IPS DF 19.7 (cell line): ENCODE measurements around the gene TRIM75.
"Not testable (repeated sequence)": the region's sequence is repeated elsewhere in the genome, so short reads cannot be mapped to it uniquely, and the experiment has no call there.

ENCODE experiments used
- DNase-seq: peaks from one replicate; pipeline ENCODE4 v3.0.0-alpha.2; 2013; ENCODE audit warnings: low read depth, low spot score

Gene TRIM75

GRCh38 chr4:165077034-165077578 lies 23.4 kb downstream of the TRIM75 start:
- no peak for DNase-seq

GRCh38 chr4:165079476-165079875 lies 25.8 kb downstream of the TRIM75 start:
- no peak for DNase-seq

GRCh38 chr4:165084787-165085186 lies 31.1 kb downstream of the TRIM75 start:
- DNase-seq = not testable (repeated sequence)

DNA sequence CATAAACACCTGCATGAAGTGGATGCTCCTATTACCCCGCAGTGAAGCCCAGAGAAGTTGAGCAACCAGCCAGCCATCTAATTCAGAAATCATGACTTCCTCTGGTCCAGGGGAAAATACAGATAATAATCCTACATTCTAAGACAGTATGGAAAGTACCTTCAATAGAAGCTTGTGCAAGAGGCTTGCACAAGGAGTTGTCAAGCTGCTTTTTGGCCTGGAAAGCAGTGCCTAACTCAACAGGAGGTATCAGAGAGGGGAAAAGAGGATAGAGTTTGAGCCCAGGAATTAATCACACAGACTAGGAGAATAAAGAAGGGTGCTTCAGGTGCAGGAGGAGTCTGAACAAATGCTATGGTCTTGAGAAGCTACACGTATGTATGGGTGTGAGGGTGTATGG lies 32.3 kb downstream of the TRIM75 start:
- no peak for DNase-seq

DNA sequence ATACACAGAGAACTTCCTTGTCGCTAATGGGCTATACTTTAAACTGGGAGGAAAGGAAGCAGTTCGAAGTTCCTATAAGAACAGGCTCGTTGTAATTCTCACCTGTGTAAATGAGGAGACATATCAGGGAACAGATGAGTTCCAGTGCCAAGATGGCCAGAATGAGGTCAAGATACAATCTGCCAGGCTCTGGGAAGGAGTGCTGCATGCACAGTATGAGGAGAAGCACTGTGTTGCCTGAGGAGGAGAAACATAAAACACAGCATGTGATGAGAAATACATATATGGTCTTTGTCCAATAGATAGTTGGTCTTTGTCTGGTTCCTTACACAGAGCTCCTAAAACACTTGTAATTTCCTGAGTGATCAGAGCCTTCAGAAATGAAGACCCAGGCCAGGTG lies 34.7 kb downstream of the TRIM75 start:
- no peak for DNase-seq

DNA sequence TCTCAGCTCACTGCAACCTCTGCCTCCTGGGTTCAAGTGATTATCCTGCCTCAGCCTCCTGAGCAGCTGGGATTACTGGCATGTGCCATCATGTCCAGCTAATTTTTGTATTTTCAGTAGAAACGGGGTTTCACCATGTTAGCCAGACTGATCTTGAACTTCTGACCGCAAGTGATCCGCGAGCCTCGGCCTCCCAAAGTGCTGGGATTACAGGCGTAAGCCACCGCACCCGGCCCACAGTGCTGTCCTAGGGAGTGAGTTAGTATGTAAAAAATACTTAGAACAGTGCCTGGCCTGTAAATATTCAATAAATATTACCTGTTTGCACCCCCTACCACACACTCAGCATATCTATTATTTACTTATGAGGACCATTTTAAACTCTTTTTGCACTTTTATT lies 38.5 kb downstream of the TRIM75 start:
- not testable (repeated sequence) for DNase-seq

DNA sequence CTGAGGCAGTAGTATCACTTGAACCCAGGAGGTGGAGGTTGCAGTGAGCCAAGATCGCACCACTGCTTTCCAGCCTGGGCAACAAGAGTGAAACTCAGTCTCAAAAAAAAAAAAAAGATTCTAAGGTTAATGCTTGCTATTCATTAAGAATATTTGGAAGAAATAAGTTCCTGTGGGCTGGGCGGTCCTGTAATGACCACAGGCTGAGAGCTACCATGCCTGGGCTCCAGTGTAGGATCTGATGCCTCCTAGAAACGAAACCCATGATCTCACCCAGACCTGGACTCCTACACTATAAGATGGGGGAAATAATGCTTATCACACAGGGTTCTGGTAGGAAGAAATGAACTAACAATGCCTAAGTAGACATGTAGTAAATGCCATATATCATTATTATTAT lies 41.2 kb downstream of the TRIM75 start:
- no peak for DNase-seq

- no peak for DNase-seq
These were observed 41.6 kb downstream of the TRIM75 start for GRCh38 chr4:165095291-165095690.

DNA sequence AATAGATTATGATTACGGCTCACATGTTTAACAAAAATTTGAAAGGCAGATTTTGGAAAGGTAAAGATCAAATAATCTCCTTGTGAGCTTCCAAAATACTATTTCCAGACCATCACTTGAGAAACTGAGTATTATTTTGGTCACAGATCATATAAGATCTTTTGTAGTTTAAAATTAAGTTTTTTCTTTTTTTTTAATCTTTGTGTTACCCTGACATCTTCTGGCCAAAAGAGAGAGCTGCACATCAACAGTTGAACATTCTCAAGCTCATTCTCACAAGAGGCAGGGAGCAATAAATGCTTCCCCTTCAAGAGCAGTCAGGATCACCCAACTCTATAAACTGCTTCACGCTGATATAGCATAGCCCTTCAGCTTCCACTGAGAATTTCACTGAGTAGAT lies 43.1 kb downstream of the TRIM75 start:
- DNase-seq = no peak

DNA sequence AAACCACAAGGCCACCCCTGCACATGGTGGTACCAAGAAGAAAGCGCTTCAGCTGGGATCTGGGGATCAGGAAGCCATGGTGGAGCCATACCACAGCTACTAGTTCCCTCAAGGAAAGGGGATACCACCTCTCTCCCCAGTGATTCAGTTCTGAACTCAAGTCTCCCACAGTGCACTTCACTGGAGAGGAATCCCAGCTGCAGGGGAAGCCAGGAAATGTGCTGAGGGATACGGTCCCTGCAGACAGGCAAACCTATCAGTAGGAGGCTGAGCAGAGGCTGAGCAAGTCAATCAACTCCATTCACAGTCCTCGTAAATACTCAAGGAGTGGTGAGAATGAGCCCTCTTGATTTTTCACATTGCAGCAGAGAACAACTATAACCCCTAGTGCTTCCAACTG lies 48.0 kb downstream of the TRIM75 start:
- no peak for DNase-seq

- no peak for DNase-seq
These were observed 52.9 kb downstream of the TRIM75 start for GRCh38 chr4:165106518-165106917.
